GM12892 (cell line): ENCODE results near the gene PFKFB3.
"Not testable (repeated sequence)": the region's sequence is repeated elsewhere in the genome, so short reads cannot be mapped to it uniquely, and the experiment has no call there.

ENCODE experiments used
- DNase-seq: peaks from one replicate; pipeline ENCODE4 v3.0.0; 2011; ENCODE audit not compliant: insufficient read length
- FAIRE-seq: peaks from 2 replicates; lab custom pipeline; 2011; peaks lifted over from hg19 to GRCh38; lab: Jason Lieb, UNC
- POLR2A ChIP-seq: IDR thresholded peaks from 2 replicates; pipeline ENCODE4 v1.6.1; 2011; ENCODE audit warnings: low read depth, low read length, control low read depth
- POLR2AphosphoS5 ChIP-seq: IDR thresholded peaks from 2 replicates; pipeline ENCODE4 v1.6.1; 2011; ENCODE audit warnings: low read depth, low read length, control low read depth
- TAF1 ChIP-seq: IDR thresholded peaks from 2 replicates; pipeline ENCODE4 v1.6.1; 2011; ENCODE audit warnings: low read depth, mild to moderate bottlenecking, control low read depth, low read length, borderline replicate concordance

PFKFB3 gene

GRCh38 chr10:6247041-6247712 is 44.4 kb downstream of the PFKFB3 start:
- TF ChIP-seq POLR2AphosphoS5 (no peak), TAF1 (no peak), POLR2A (no peak)
- no peak for FAIRE-seq
- no peak for DNase-seq

GRCh38 chr10:6248908-6249307 is 46.2 kb downstream of the PFKFB3 start:
- FAIRE-seq, DNase-seq: not testable (repeated sequence)

GRCh38 chr10:6249698-6250097 is 47.0 kb downstream of the PFKFB3 start:
- FAIRE-seq (no peak), DNase-seq (no peak)
- TF ChIP-seq POLR2A: no peak
- no peak for TF ChIP-seq TAF1
- no peak for TF ChIP-seq POLR2AphosphoS5

GRCh38 chr10:6250745-6251144 is 48.0 kb downstream of the PFKFB3 start:
- no peak for TF ChIP-seq POLR2AphosphoS5
- TF ChIP-seq TAF1: no peak
- no peak for TF ChIP-seq POLR2A
- DNase-seq (no peak), FAIRE-seq (no peak)

GRCh38 chr10:6254201-6254600 is 51.5 kb downstream of the PFKFB3 start:
- TF ChIP-seq POLR2AphosphoS5 (no peak), POLR2A (no peak), TAF1 (no peak)
- FAIRE-seq: peak; percentile 14
- DNase-seq: no peak

GRCh38 chr10:6255548-6256061 is 52.9 kb downstream of the PFKFB3 start:
- no peak for DNase-seq
- no peak for FAIRE-seq
- no peak for TF ChIP-seq POLR2AphosphoS5
- TF ChIP-seq TAF1: no peak
- TF ChIP-seq POLR2A: no peak

GRCh38 chr10:6256439-6256838 is 53.7 kb downstream of the PFKFB3 start:
- no peak for FAIRE-seq
- no peak for DNase-seq
- no peak for TF ChIP-seq TAF1
- no peak for TF ChIP-seq POLR2AphosphoS5

GRCh38 chr10:6259153-6259552 is 56.4 kb downstream of the PFKFB3 start:
- DNase-seq (no peak), FAIRE-seq (no peak)
- TF ChIP-seq TAF1: no peak
- no peak for TF ChIP-seq POLR2A
- TF ChIP-seq POLR2AphosphoS5: no peak

GRCh38 chr10:6260843-6261242 is 58.1 kb downstream of the PFKFB3 start:
- FAIRE-seq (no peak), DNase-seq (no peak)
- no peak for TF ChIP-seq POLR2A
- TF ChIP-seq TAF1: no peak
- no peak for TF ChIP-seq POLR2AphosphoS5

- no peak for TF ChIP-seq POLR2AphosphoS5
- TF ChIP-seq TAF1: no peak
- TF ChIP-seq POLR2A: no peak
- FAIRE-seq (no peak), DNase-seq (no peak)
Measured at GRCh38 chr10:6267941-6268340, 65.2 kb downstream of the PFKFB3 start.

- FAIRE-seq: no peak
- TF ChIP-seq POLR2A: no peak
- no peak for TF ChIP-seq POLR2AphosphoS5
- no peak for DNase-seq
Measured at GRCh38 chr10:6269432-6269831, 66.7 kb downstream of the PFKFB3 start.
